HepG2 (cell line): ENCODE results near the gene FBXL12. TPM values are rescaled to one million over a fixed set of nuclear protein-coding genes. Genes with fewer than 3 reads are reported as not detected.
A peak's percentile ranks its signal among the peaks of the same experiment; 100 is the strongest.

Experiments
- AHR ChIP-seq: IDR thresholded peaks from 2 replicates; pipeline ENCODE4 v1.6.1; 2018; ENCODE audit warnings: missing genetic modification reagents, missing compliant biosample characterization
- HNF4A ChIP-seq: sonication (generic); formaldehyde crosslinking; IDR thresholded peaks from 2 replicates; pipeline ENCODE4 v1.4.0; 2020; ENCODE audit warnings: missing genetic modification reagents
- IRF9 ChIP-seq: sonication (generic); formaldehyde crosslinking; IDR thresholded peaks from 2 replicates; pipeline ENCODE4 v1.8.0; 2022; ENCODE audit warnings: missing genetic modification reagents, mild to moderate bottlenecking, borderline replicate concordance
- MIER2 ChIP-seq: IDR thresholded peaks from 2 replicates; pipeline ENCODE4 v1.6.1; 2016; ENCODE audit warnings: missing biosample characterization, missing genetic modification reagents
- MYNN ChIP-seq: sonication (generic); formaldehyde crosslinking; IDR thresholded peaks from 2 replicates; pipeline ENCODE4 v1.4.0; 2020; ENCODE audit warnings: mild to moderate bottlenecking, low read depth, missing genetic modification reagents
- NPAS2 ChIP-seq: sonication (generic); formaldehyde crosslinking; IDR thresholded peaks from 2 replicates; pipeline ENCODE4 v1.8.0; 2022; ENCODE audit warnings: mild to moderate bottlenecking, missing genetic modification reagents, borderline replicate concordance
- PATZ1 ChIP-seq: sonication (generic); formaldehyde crosslinking; IDR thresholded peaks from 2 replicates; pipeline ENCODE4 v1.4.0; 2020; ENCODE audit warnings: missing genetic modification reagents
- POLR2AphosphoS5 ChIP-seq: IDR thresholded peaks from 2 replicates; pipeline ENCODE4 v1.6.1; 2012; ENCODE audit warnings: low read depth, low read length
- RBFOX2 ChIP-seq: fragments of 200-400 bp; formaldehyde crosslinking; IDR thresholded peaks from 2 replicates; pipeline ENCODE4 v1.6.1; 2017; ENCODE audit warnings: low read depth, mild to moderate bottlenecking, low read length
- SALL1 ChIP-seq: sonication (generic); formaldehyde crosslinking; IDR thresholded peaks from 2 replicates; pipeline ENCODE4 v1.8.0; 2022; ENCODE audit warnings: mild to moderate bottlenecking, missing genetic modification reagents
- SAP130 ChIP-seq: IDR thresholded peaks from 2 replicates; pipeline ENCODE4 v1.6.1; 2016; ENCODE audit warnings: low read depth
- SRF ChIP-seq: IDR thresholded peaks from 2 replicates; pipeline ENCODE4 v1.6.1; 2011; ENCODE audit warnings: mild to moderate bottlenecking, low read depth, low read length, moderate library complexity
- TAF1 ChIP-seq: sonication (generic); formaldehyde crosslinking; IDR thresholded peaks from 2 replicates; pipeline ENCODE4 v1.4.0; 2020; ENCODE audit warnings: missing genetic modification reagents
- UBTF ChIP-seq: sonication (generic); formaldehyde crosslinking; IDR thresholded peaks from 2 replicates; pipeline ENCODE4 v1.4.0; 2020; ENCODE audit warnings: mild to moderate bottlenecking, missing genetic modification reagents
- WIZ ChIP-seq: sonication (generic); formaldehyde crosslinking; IDR thresholded peaks from 2 replicates; pipeline ENCODE4 v1.5.1; 2020; ENCODE audit warnings: mild to moderate bottlenecking, missing genetic modification reagents
- ZFAT ChIP-seq: sonication (generic); formaldehyde crosslinking; conservative IDR thresholded peaks from 2 replicates; pipeline ENCODE4 v1.8.1; 2023; ENCODE audit warnings: missing genetic modification reagents, inconsistent platforms
- ZNF354B ChIP-seq: sonication (generic); formaldehyde crosslinking; IDR thresholded peaks from 2 replicates; pipeline ENCODE4 v1.8.0; 2022; ENCODE audit warnings: mild to moderate bottlenecking, missing genetic modification reagents
- ZNF547 ChIP-seq: sonication (generic); formaldehyde crosslinking; IDR thresholded peaks from 2 replicates; pipeline ENCODE4 v1.5.1; 2020; ENCODE audit warnings: mild to moderate bottlenecking, missing genetic modification reagents
- ZNF841 ChIP-seq: sonication (generic); formaldehyde crosslinking; IDR thresholded peaks from 2 replicates; pipeline ENCODE4 v1.8.1; 2023; ENCODE audit warnings: missing genetic modification reagents, borderline replicate concordance
- polyA plus RNA-seq, 8 experiments: library from polyadenylated mRNA; depleted of rRNA in 3 of 8; stranded (reverse) in 7 of 8; unstranded in 1 of 8; fragments of >200 nt; fragmentation: Illumina TruSeq in 4 of 8; extraction: Trizol in 4 of 8; gene quantifications; 2 replicates each; pipeline versions ENCODE4 v1.2.1 to v1.2.3, GENCODE V29; 2011 to 2016; ENCODE audit warnings: low read depth in 4 of 8, missing spikeins in 1 of 8, mixed read lengths in 1 of 8; ENCODE audit not compliant: insufficient read depth in 1 of 8
- total RNA-seq, 5 experiments: library from RNA; depleted of rRNA; stranded (reverse); fragments of >200 nt; fragmentation: Illumina TruSeq; extraction: Trizol; gene quantifications; 2 replicates each; pipeline ENCODE4 v1.2.3, GENCODE V29; 2016; ENCODE audit warnings: low read depth in 1 of 5
- TF ChIP-seq, protein P1 (sequence below): sonication (generic); formaldehyde crosslinking; IDR thresholded peaks from 2 replicates; pipeline ENCODE4 v1.8.1; 2023; ENCODE audit warnings: mild to moderate bottlenecking, missing genetic modification reagents
- TF ChIP-seq, protein P2 (sequence below): sonication (generic); formaldehyde crosslinking; IDR thresholded peaks from 2 replicates; pipeline ENCODE4 v1.4.0; 2020; ENCODE audit warnings: missing genetic modification reagents
- TF ChIP-seq, protein P3 (sequence below): sonication (generic); formaldehyde crosslinking; IDR thresholded peaks from 2 replicates; pipeline ENCODE4 v1.5.0; 2020; ENCODE audit warnings: missing genetic modification reagents, mild to moderate bottlenecking, borderline replicate concordance

FBXL12 gene
- total and polyA plus RNA-seq, 2 of the 13 experiments (the other 11 are each of a cell fraction or from before 2014, with no cell fraction given): 20.4 to 23.1 TPM

GRCh38 chr19:9818734-9819595 is at the start of gene FBXL12 (continued):
- TF ChIP-seq SAP130 (CRISPR knock-in tag) (peak; percentile 90), MIER2 (CRISPR knock-in tag) (no peak), ZNF354B (CRISPR knock-in tag) (no peak), WIZ (CRISPR knock-in tag) (peak; percentile 62; the same call in 1 of the 2 replicates), NPAS2 (CRISPR knock-in tag) (no peak), TAF1 (CRISPR knock-in tag) (peak; percentile 90), PATZ1 (CRISPR knock-in tag) (peak; percentile 41; the same call in 1 of the 2 replicates), ZNF841 (CRISPR knock-in tag) (no peak), SRF (no peak), ZNF547 (CRISPR knock-in tag) (peak; percentile 92; the same call in 1 of the 2 replicates), HNF4A (CRISPR knock-in tag) (peak; percentile 17), POLR2AphosphoS5 (peak; percentile 97), IRF9 (CRISPR knock-in tag) (peak; percentile 79; the same call in 1 of the 2 replicates), SALL1 (CRISPR knock-in tag) (peak; percentile 62), UBTF (peak; percentile 82), MYNN (CRISPR knock-in tag) (no peak), AHR (CRISPR knock-in tag) (peak; percentile 75; the same call in 1 of the 2 replicates), ZFAT (no peak), RBFOX2 (peak; percentile 95)
- TF ChIP-seq, protein P1, sequence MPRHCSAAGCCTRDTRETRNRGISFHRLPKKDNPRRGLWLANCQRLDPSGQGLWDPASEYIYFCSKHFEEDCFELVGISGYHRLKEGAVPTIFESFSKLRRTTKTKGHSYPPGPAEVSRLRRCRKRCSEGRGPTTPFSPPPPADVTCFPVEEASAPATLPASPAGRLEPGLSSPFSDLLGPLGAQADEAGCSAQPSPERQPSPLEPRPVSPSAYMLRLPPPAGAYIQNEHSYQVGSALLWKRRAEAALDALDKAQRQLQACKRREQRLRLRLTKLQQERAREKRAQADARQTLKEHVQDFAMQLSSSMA (CRISPR knock-in tag): peak; percentile 62; the same call in 1 of the 2 replicates
- TF ChIP-seq, protein P2, sequence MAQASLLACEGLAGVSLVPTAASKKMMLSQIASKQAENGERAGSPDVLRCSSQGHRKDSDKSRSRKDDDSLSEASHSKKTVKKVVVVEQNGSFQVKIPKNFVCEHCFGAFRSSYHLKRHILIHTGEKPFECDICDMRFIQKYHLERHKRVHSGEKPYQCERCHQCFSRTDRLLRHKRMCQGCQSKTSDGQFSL (CRISPR knock-in tag): no peak
- TF ChIP-seq, protein P3, sequence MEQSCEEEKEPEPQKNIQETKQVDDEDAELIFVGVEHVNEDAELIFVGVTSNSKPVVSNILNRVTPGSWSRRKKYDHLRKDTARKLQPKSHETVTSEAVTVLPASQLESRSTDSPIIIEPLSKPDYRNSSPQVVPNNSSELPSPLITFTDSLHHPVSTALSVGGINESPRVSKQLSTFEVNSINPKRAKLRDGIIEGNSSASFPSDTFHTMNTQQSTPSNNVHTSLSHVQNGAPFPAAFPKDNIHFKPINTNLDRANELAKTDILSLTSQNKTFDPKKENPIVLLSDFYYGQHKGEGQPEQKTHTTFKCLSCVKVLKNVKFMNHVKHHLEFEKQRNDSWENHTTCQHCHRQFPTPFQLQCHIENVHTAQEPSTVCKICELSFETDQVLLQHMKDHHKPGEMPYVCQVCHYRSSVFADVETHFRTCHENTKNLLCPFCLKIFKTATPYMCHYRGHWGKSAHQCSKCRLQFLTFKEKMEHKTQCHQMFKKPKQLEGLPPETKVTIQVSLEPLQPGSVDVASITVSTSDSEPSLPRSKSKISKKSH (CRISPR knock-in tag): peak; percentile 95; the same call in 1 of the 2 replicates
